Endothelial cell of hepatic sinusoid (primary cell): ENCODE data around the gene DNAH1.

Experiments used
- in situ Hi-C: cut with HindIII; loops from 2 replicates; pipeline ENCODE4 v1.10.0; 2017; ENCODE audit warnings: low sequenced_read_pairs

Gene DNAH1

DNA sequence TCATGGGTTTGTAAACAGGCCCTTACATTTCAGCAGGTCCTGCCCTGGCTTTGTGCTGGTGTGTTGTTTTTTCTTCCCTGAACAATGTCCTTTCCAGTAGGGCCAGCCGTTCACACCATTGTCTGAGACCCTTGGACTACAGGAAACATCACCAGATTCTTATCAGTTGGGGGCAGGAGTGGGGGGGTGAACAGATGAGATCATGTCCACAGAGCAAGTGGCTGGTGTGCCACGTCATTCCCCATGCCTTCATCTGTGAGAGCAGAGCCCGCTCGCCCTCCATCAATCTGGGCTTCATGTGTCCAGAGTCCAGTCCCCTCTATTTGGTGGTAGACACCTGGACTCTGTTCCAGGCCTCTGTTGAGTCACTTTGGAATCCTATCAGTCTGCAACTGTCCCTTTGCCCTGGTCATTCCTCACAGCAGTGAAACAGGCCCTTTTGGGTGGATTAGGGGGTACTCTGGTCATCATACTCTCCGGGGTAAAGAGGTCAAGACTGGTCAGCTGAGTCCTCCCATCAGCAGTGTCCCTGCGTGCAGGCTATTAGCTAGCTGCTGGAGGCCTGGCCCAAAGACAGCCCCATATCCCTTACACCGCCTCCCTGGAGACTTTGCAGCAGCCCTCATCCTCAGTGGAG is 113.8 kb downstream of the DNAH1 start:
- in situ Hi-C loops = no loop called here

DNA sequence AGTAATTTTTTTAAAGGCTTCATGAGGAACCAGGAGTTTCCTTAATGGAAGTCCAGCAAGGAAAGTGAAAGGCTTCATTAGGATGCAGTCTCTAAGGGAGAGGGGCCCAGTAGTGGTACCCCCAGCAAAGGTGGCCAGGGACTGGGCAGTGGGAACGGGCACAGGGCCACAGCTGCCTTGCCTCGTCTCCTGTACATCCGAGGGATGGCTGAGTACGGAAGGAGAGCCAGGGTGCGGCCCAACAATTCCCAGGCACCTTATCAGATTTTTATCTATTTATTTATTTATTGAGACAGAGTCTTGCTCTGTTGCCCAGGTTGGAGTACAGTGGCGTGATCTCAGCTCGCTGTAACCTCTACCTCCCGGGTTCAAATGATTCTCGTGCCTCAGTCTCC is 114.3 kb downstream of the DNAH1 start:
- in situ Hi-C loops = no loop called here

DNA sequence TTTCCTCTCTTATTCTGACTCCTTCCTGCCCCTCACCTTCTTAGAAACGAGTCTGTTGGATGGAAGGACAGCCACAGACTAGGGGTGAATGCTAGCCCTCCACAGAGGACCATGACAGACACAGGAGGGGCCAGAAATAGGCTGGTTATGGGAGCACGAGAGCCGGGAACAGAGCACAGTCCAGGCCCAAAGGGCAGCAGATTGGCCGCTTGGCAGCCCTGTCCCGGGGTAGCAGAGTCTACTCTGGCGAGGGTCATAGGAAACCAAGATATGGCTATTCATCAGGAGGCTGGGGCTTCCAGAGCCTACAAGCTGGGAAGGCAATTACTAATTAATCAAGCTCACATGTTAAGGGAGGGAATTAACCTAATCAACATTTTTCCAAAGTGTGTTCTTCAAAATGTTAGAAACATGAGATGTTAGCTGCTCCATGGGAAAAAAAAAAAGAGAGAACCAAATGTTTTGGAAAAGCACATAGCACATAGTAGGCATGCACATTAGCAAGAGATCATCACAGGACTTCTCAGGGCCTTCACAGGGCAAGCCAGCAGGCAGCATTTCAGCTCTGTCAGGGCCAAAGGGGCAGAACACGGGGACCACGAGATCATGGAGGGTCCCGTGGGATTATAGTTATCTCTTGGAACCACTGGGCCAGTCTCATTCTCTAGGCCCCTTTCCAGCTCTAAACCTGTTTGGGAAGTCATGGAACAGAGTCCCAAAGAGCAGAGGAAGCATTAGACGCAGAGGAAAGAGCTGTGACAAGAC is 115.5 kb downstream of the DNAH1 start:
- in situ Hi-C loops = no loop called here

DNA sequence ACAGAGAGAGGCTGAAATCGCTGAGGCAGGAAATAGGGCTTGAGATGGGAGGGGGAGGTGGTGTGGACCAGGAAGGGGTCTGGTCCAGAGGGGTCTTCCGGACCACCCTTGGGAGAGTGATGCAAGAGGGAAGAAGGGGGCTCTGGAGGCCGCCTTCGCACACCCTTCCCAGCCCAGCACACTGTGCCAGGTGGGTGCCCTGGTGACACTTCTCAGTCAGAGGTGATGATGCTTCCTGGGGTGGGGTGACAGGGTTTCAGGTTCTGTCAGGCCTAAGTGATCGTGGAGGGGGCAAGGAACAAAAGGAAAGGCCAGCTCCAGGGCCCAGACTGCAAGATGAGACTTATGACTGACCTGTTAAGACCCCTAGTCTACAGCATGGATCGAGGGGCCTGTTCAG is 116.1 kb downstream of the DNAH1 start:
- in situ Hi-C loops = no loop called here

- in situ Hi-C loops = no loop called here
Observed at GRCh38 chr3:52432691-52433141, 116.6 kb downstream of the DNAH1 start.

- in situ Hi-C loops = no loop called here
Observed at GRCh38 chr3:52433328-52433995, 117.3 kb downstream of the DNAH1 start.

GRCh38 chr3:52433996-52434479 is 117.9 kb downstream of the DNAH1 start:
- in situ Hi-C loops = no loop called here

- in situ Hi-C loops = no loop called here
Observed at GRCh38 chr3:52434491-52435115, 118.5 kb downstream of the DNAH1 start.

- in situ Hi-C loops = no loop called here
Observed at GRCh38 chr3:52435246-52436101, 119.4 kb downstream of the DNAH1 start.

GRCh38 chr3:52436500-52437149 is 120.5 kb downstream of the DNAH1 start:
- in situ Hi-C loops = no loop called here

DNA sequence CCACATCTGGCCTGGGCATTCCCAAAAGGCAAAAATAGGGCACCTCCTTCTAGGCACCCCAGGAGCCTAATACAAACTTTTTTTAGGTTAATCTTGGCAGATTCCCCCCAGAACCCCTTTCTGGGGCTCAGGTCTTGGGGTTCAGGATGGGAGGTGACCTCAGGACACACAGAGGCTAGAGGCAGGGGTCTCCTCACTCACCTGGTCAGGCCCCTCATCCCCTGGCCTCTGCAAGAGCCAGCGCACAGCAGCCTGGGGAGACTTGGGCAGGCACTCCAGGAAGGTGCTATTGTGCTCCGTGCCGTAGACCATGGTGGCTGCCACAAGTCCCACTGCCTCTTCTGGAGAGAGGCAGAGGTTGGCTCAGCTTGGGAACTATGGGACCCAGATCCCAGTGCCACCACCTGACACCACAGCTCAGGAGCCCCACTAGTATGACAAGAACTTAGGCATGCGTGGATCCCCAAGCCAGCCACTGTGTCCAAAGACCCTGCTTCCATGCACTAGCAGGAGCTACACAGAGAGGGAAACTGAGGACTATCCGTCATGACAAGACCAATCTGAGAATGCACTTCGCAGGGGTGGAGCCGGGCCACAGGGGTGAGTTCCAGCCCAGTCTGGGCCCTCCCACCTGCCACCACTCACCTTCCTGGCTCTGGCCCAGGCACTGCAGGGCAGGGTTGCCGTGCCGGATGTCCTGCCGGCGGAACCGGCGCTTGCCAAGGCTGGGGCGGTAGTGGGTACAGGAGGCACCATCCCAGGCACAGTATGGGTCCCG is 121.4 kb downstream of the DNAH1 start:
- in situ Hi-C loops = no loop called here

- in situ Hi-C loops = no loop called here
Observed at GRCh38 chr3:52438104-52438376, 121.9 kb downstream of the DNAH1 start.

DNA sequence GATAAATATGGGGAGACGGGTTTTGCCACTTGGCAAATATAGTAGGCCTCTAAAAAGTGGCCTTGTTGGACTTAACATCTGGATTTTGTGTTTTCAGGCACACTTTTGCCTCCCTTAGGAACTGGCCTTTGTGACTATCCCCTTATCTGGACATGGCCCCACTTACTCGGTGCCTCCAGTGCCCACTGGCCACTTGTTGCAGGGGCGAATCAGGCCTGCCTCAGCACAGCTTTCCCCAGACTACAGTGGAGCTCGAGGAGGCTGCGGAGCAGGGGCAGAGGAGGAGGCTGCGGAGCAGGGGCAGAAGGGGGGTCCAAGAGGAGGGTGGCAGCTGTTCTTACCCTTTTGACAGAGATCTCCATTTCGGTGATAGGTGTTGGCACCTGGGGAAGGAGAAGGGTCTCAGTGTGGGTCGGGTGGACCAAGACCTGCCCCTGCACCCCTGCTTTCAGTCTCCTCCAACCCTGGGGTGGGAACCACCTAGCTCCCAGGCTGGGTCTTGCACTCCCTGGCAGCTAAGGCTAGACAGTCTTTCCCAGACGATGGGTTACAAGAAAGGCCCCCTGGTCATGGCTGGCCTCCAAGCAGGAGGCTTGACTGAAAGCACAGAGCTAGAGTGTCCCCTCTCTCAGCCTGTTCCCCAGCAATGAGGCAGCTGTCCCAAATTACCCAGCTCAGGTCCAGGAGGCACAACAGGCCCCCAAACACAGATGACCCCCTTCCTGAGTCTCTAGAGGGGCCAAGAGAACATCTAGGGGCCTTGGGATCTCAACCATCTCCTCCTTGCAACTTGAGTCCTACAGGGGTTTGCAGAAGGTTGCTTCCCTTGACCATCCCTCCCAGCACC is 122.7 kb downstream of the DNAH1 start:
- in situ Hi-C loops = no loop called here

- in situ Hi-C loops = no loop called here
Observed at GRCh38 chr3:52439426-52440248, 123.5 kb downstream of the DNAH1 start.

GRCh38 chr3:52440249-52440551 is 124.1 kb downstream of the DNAH1 start:
- in situ Hi-C loops = no loop called here

- in situ Hi-C loops = no loop called here
Observed at GRCh38 chr3:52440671-52441070, 124.6 kb downstream of the DNAH1 start.

GRCh38 chr3:52441091-52441771 is 125.1 kb downstream of the DNAH1 start:
- in situ Hi-C loops = no loop called here
